HCT116 (cell line): Measurements from ENCODE around the gene BRMS1. TPM values are rescaled to one million over a fixed set of nuclear protein-coding genes. Genes with fewer than 3 reads are reported as not detected.

ENCODE experiments used
- ATAC-seq: fragments of 200-7000 bp; cut with Tn5 transposase; 2 replicates; pipeline ENCODE4 v1.9.1; 2020; ENCODE audit warnings: mild to moderate bottlenecking, moderate library complexity
- BruUV-seq: library from RNA; stranded (reverse); fragments of 400-500 nt; replicated peaks from 2 replicates; lab custom pipeline; 2021; lab: Mats Ljungman, UMichigan
- CTCF ChIA-PET: fragments of 300-600 bp; sonication (Branson Sonifier 250); formaldehyde crosslinking; loops from one replicate; lab custom pipeline; 2021; ENCODE audit warnings: antibody characterized with exemption; lab: Charles Lee
- POLR2A ChIA-PET: fragments of 300-600, 350-600 bp; sonication (Branson Sonifier 250); formaldehyde crosslinking; loops from one replicate; lab custom pipeline; 2021; ENCODE audit warnings: antibody characterized with exemption; lab: Charles Lee
- RAD21 ChIA-PET, 2 experiments: fragments of 300-600 bp; sonication (Branson Sonifier 250); formaldehyde crosslinking; loops; one replicate each; lab custom pipeline; 2023; ENCODE audit warnings: low total read pairs in 2 of 2; ENCODE audit not compliant: uncharacterized antibody in 2 of 2, unreplicated experiment in 2 of 2, low non-redundant PET in 1 of 2; lab: Charles Lee
- DNase-seq: peaks from one replicate; pipeline ENCODE4 v3.0.0-alpha.2; 2010; ENCODE audit warnings: low read depth, low spot score
- H2AFZ ChIP-seq: fragments of 200-600 bp; shearing (Covaris generic), sonication (generic); 2 replicates; pipeline ENCODE4 v1.6.1; 2017; ENCODE audit warnings: low read depth, mixed run types, mixed read lengths, antibody characterized with exemption, low read length; ENCODE audit not compliant: poor library complexity, severe bottlenecking
- H3K27ac ChIP-seq: 2 replicates; pipeline ENCODE4 v1.5.1; 2012; ENCODE audit warnings: low read depth, low read length
- H3K27me3 ChIP-seq: fragments of 200-600 bp; sonication (generic); 2 replicates; pipeline ENCODE4 v1.6.1; 2016; ENCODE audit warnings: mixed run types, low read length, mixed read lengths; ENCODE audit not compliant: insufficient read depth
- H3K36me3 ChIP-seq, 2 experiments: fragments of 200-500 bp in 1 of 2; fragments of 200-600 bp in 1 of 2; sonication (Bioruptor generic) in 1 of 2; sonication (generic) in 1 of 2; 2 replicates each; pipeline versions ENCODE4 v1.5.1 to v1.6.1; 2014 to 2016; ENCODE audit warnings: low read length in 2 of 2, inconsistent platforms in 1 of 2, mixed read lengths in 1 of 2, mixed run types in 1 of 2; ENCODE audit not compliant: insufficient read depth in 2 of 2, control insufficient read depth in 1 of 2
- H3K4me1 ChIP-seq, 2 experiments: fragments of 200-600 bp in 1 of 2; sonication (generic) in 1 of 2; 2 replicates each; pipeline versions ENCODE4 v1.5.1 to v1.6.1; 2012 to 2017; ENCODE audit warnings: low read length in 2 of 2, inconsistent platforms in 1 of 2, mild to moderate bottlenecking in 1 of 2, mixed read lengths in 1 of 2, mixed run types in 1 of 2, moderate library complexity in 1 of 2; ENCODE audit not compliant: insufficient read depth in 2 of 2, control insufficient read depth in 1 of 2
- H3K4me2 ChIP-seq: fragments of 200-600 bp; sonication (generic); 2 replicates; pipeline ENCODE4 v1.6.1; 2017; ENCODE audit warnings: mixed run types, low read length, mixed read lengths
- H3K4me3 ChIP-seq, 2 experiments: fragments of 200-600 bp in 1 of 2; sonication (generic) in 1 of 2; replicated peaks in 1 of 2; 2 replicates each; pipeline ENCODE4 v1.5.1; 2011 to 2016; ENCODE audit warnings: low read length in 2 of 2, control low read depth in 1 of 2, low read depth in 1 of 2, mild to moderate bottlenecking in 1 of 2, mixed read lengths in 1 of 2, mixed run types in 1 of 2
- H3K79me2 ChIP-seq: fragments of 200-600 bp; sonication (generic); 2 replicates; pipeline ENCODE4 v1.6.1; 2017; ENCODE audit warnings: mild to moderate bottlenecking, mixed run types, low read length, moderate library complexity, mixed read lengths; ENCODE audit not compliant: insufficient read depth
- H3K9ac ChIP-seq: fragments of 200-600 bp; sonication (generic); 2 replicates; pipeline ENCODE4 v1.6.1; 2016; ENCODE audit warnings: low read length, mixed read lengths
- H3K9me2 ChIP-seq: fragments of 200-600 bp; sonication (generic), shearing (Covaris generic); 2 replicates; pipeline ENCODE4 v1.6.1; 2017; ENCODE audit warnings: mixed run types, mild to moderate bottlenecking, moderate library complexity; ENCODE audit not compliant: insufficient read depth
- H3K9me3 ChIP-seq, 2 experiments: fragments of 200-500 bp in 1 of 2; fragments of 200-600 bp in 1 of 2; sonication (Bioruptor generic) in 1 of 2; sonication (generic) in 1 of 2; 2 replicates each; pipeline ENCODE4 v1.6.1; 2014 to 2017; ENCODE audit warnings: low read length in 2 of 2, mixed read lengths in 2 of 2, inconsistent platforms in 1 of 2, low read depth in 1 of 2, mild to moderate bottlenecking in 1 of 2, mixed run types in 1 of 2, moderate library complexity in 1 of 2; ENCODE audit not compliant: control insufficient read depth in 1 of 2, insufficient read depth in 1 of 2
- H4K20me1 ChIP-seq: fragments of 200-600 bp; sonication (generic), shearing (Covaris generic); 2 replicates; pipeline ENCODE4 v1.6.1; 2017; ENCODE audit warnings: mixed run types, mild to moderate bottlenecking, moderate library complexity; ENCODE audit not compliant: insufficient read depth
- ATF3 ChIP-seq: IDR thresholded peaks from 2 replicates; pipeline ENCODE4 v1.6.1; 2012
- CBX3 ChIP-seq: IDR thresholded peaks from 2 replicates; pipeline ENCODE4 v1.6.1; 2012; ENCODE audit warnings: low read depth
- CEBPB ChIP-seq: IDR thresholded peaks from 2 replicates; pipeline ENCODE4 v1.6.1; 2012; ENCODE audit warnings: low read depth
- ELF1 ChIP-seq: IDR thresholded peaks from 2 replicates; pipeline ENCODE4 v1.6.1; 2012; ENCODE audit warnings: low read depth, borderline replicate concordance
- EZH2 ChIP-seq: fragments of 200-600 bp; sonication (generic); IDR thresholded peaks from 2 replicates; pipeline ENCODE4 v1.6.1; 2017; ENCODE audit warnings: antibody characterized with exemption, mixed run types
- EZH2phosphoT487 ChIP-seq: fragments of 200-600 bp; IDR thresholded peaks from 2 replicates; pipeline ENCODE4 v1.6.1; 2018; ENCODE audit warnings: antibody characterized with exemption, borderline replicate concordance
- FOSL1 ChIP-seq: IDR thresholded peaks from 2 replicates; pipeline ENCODE4 v1.6.1; 2012; ENCODE audit warnings: low read depth
- JUND ChIP-seq: IDR thresholded peaks from 2 replicates; pipeline ENCODE4 v1.6.1; 2012
- POLR2AphosphoS5 ChIP-seq: IDR thresholded peaks from 2 replicates; pipeline ENCODE4 v1.6.1; 2011; ENCODE audit warnings: mild to moderate bottlenecking, low read depth, low read length, moderate library complexity
- RAD21 ChIP-seq: IDR thresholded peaks from 2 replicates; pipeline ENCODE4 v1.6.1; 2012; ENCODE audit warnings: low read depth, mild to moderate bottlenecking
- REST ChIP-seq: IDR thresholded peaks from 2 replicates; pipeline ENCODE4 v1.6.1; 2012; ENCODE audit warnings: low read depth
- SIN3A ChIP-seq: IDR thresholded peaks from 2 replicates; pipeline ENCODE4 v1.6.1; 2012; ENCODE audit warnings: low read depth
- SP1 ChIP-seq: IDR thresholded peaks from 2 replicates; pipeline ENCODE4 v1.6.1; 2012; ENCODE audit warnings: low read depth
- SRF ChIP-seq: IDR thresholded peaks from 2 replicates; pipeline ENCODE4 v1.6.1; 2012; ENCODE audit warnings: low read depth
- TCF7L2 ChIP-seq: IDR thresholded peaks from 2 replicates; pipeline ENCODE4 v1.7.0; 2011; ENCODE audit warnings: borderline replicate concordance, inconsistent platforms; ENCODE audit not compliant: insufficient read depth, insufficient read length; ENCODE audit errors: extremely low read depth
- YY1 ChIP-seq: IDR thresholded peaks from 2 replicates; pipeline ENCODE4 v1.6.1; 2011; ENCODE audit warnings: low read length, low read depth, moderate library complexity, mild to moderate bottlenecking; ENCODE audit not compliant: insufficient replicate concordance; ENCODE audit errors: extremely low read depth
- ZFX ChIP-seq: fragments of 450-650 bp; IDR thresholded peaks from 2 replicates; pipeline ENCODE4 v1.6.1; 2017
- intact Hi-C: fragments of 100-400 bp; cut with micrococcal nuclease; formaldehyde crosslinking; loops from 2 replicates; pipeline ENCODE4 v1.10.0; 2022
- total RNA-seq: library from RNA; stranded (reverse); gene quantifications from one replicate; pipeline ENCODE4 v1.2.1, GENCODE V29; 2021; ENCODE audit not compliant: unreplicated experiment
- TF ChIP-seq, protein P1 (sequence below), 3 experiments: fragments of 200-600 bp in 1 of 3; sonication (generic) in 1 of 3; IDR thresholded peaks in 2 of 3; conservative IDR thresholded peaks in 1 of 3; 2 replicates each; pipeline ENCODE4 v1.5.1; 2012 to 2017; ENCODE audit warnings: low read depth in 2 of 3, low read length in 2 of 3, antibody characterized with exemption in 1 of 3, borderline replicate concordance in 1 of 3, control low read depth in 1 of 3, mild to moderate bottlenecking in 1 of 3, mixed read lengths in 1 of 3, mixed run types in 1 of 3, moderate library complexity in 1 of 3; ENCODE audit not compliant: insufficient read depth in 1 of 3

BRMS1 gene
- total RNA-seq, 1 experiment from 2014 or later, result 42.1 TPM

- H3K9ac ChIP-seq, result peak overlapping the region; percentile 93
- intact Hi-C loops, result no loop called here
- TF ChIP-seq, protein P1, sequence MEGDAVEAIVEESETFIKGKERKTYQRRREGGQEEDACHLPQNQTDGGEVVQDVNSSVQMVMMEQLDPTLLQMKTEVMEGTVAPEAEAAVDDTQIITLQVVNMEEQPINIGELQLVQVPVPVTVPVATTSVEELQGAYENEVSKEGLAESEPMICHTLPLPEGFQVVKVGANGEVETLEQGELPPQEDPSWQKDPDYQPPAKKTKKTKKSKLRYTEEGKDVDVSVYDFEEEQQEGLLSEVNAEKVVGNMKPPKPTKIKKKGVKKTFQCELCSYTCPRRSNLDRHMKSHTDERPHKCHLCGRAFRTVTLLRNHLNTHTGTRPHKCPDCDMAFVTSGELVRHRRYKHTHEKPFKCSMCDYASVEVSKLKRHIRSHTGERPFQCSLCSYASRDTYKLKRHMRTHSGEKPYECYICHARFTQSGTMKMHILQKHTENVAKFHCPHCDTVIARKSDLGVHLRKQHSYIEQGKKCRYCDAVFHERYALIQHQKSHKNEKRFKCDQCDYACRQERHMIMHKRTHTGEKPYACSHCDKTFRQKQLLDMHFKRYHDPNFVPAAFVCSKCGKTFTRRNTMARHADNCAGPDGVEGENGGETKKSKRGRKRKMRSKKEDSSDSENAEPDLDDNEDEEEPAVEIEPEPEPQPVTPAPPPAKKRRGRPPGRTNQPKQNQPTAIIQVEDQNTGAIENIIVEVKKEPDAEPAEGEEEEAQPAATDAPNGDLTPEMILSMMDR (IDR thresholded peaks at IDR 0.05 in 2 of 3, conservative IDR thresholded peaks at IDR 0.05 in 1 of 3; ENCODE audit: borderline replicate concordance in 1 of 3, insufficient read depth in 1 of 3, low read depth in 2 of 3, low read length in 2 of 3), result no peak
- TF ChIP-seq CEBPB (no peak), CBX3 (no peak), POLR2AphosphoS5 (no peak), FOSL1 (no peak), SRF (no peak), REST (no peak), JUND (no peak), ZFX (no peak), ELF1 (no peak), TCF7L2 (no peak), EZH2phosphoT487 (no peak), ATF3 (no peak), SIN3A (no peak), EZH2 (no peak), YY1 (no peak), RAD21 (no peak), SP1 (no peak)
- peak overlapping the region; percentile 99 for H3K4me2 ChIP-seq
- POLR2A ChIA-PET, result interaction anchor here (0.8 to 2.7 kb wide), 3 partner anchors 18 to 57 kb away, joined by 5 to 18 read pairs (median 6); partner anchors contain the start of gene BRMS1
- TSS peak; percentile 50 for BruUV-seq
- H3K4me1 ChIP-seq, result peaks cover 22 to 45% of the 10 kb centered on the region in 2 experiments
- H3K4me3 ChIP-seq, result peak overlapping the region; percentile 71 to 96
- RAD21 ChIA-PET, result no interaction called here
- H3K27me3 ChIP-seq, result no peaks in the 10 kb centered on the region
- ATAC-seq (no peak), DNase-seq (no peak)
- H3K9me3 ChIP-seq, result no peaks in the 10 kb centered on the region
- H3K27ac ChIP-seq, result peak overlapping the region; percentile 76
- H3K9me2 ChIP-seq, result no peaks in the 10 kb centered on the region
- H3K36me3 ChIP-seq, result no peaks in the 10 kb centered on the region
- no peak overlapping the region for H2AFZ ChIP-seq
- H4K20me1 ChIP-seq, result no peaks in the 10 kb centered on the region
- H3K79me2 ChIP-seq, result peaks cover 19% of the 10 kb centered on the region
- CTCF ChIA-PET, result interaction anchor here (1.3 to 3.4 kb wide), 3 partner anchors 10 to 66 kb away, joined by 4 to 25 read pairs (median 5); no protein-coding TSS in a partner anchor
Measured at GRCh38 chr11:66287889-66288670, 56.8 kb downstream of the BRMS1 start.
